CD14-positive monocyte (primary cell): ENCODE measurements around the gene SMG6. TPM values are rescaled to one million over a fixed set of nuclear protein-coding genes. Genes with fewer than 3 reads are reported as not detected.

Experiments used
- DNase-seq, 3 donors: peaks; one replicate each; pipeline ENCODE4 v3.0.0-alpha.2; 2011 to 2022
- H2AFZ ChIP-seq: 2 replicates; pipeline ENCODE4 v1.6.0; 2012; ENCODE audit warnings: mild to moderate bottlenecking, low read depth, low read length, inconsistent platforms; ENCODE audit not compliant: insufficient read depth, poor library complexity, severe bottlenecking
- H3K27ac ChIP-seq, 2 donors: 1 replicate in 1 of 2; 2 replicates in 1 of 2; pipeline ENCODE4 v1.5.1; 2012 to 2013; ENCODE audit warnings: low read length in 2 of 2, control low read depth in 1 of 2, inconsistent platforms in 1 of 2, low read depth in 1 of 2, mild to moderate bottlenecking in 1 of 2
- H3K27me3 ChIP-seq, 2 donors: one replicate each; pipeline versions ENCODE4 v1.6.0 to v1.6.1; 2011 to 2013; ENCODE audit warnings: low read length in 2 of 2; ENCODE audit not compliant: control insufficient read depth in 2 of 2, insufficient read depth in 2 of 2
- H3K36me3 ChIP-seq, 2 donors: replicated peaks in 1 of 2; 1 replicate in 1 of 2; 2 replicates in 1 of 2; pipeline versions ENCODE4 v1.5.1 to v1.6.1; 2012 to 2013; ENCODE audit warnings: low read length in 2 of 2, control low read depth in 1 of 2, inconsistent platforms in 1 of 2, mild to moderate bottlenecking in 1 of 2; ENCODE audit not compliant: insufficient read depth in 2 of 2, control insufficient read depth in 1 of 2
- H3K4me1 ChIP-seq, 2 donors: 1 replicate in 1 of 2; 2 replicates in 1 of 2; pipeline versions ENCODE4 v1.5.1 to v1.6.1; 2012 to 2013; ENCODE audit warnings: low read length in 2 of 2, control low read depth in 1 of 2, inconsistent platforms in 1 of 2, mild to moderate bottlenecking in 1 of 2, moderate library complexity in 1 of 2; ENCODE audit not compliant: insufficient read depth in 2 of 2, control insufficient read depth in 1 of 2
- H3K4me2 ChIP-seq: replicated peaks from 2 replicates; pipeline ENCODE3; 2012; ENCODE audit warnings: low read length, moderate library complexity, mild to moderate bottlenecking; ENCODE audit not compliant: poor library complexity, severe bottlenecking; ENCODE audit errors: extremely low read depth
- H3K4me3 ChIP-seq, 3 experiments: fragments of 200-600 bp in 1 of 3; sonication (generic) in 1 of 3; replicated peaks in 1 of 3; 1 replicate in 2 of 3; 2 replicates in 1 of 3; pipeline ENCODE4 v1.5.1; 2011 to 2013; ENCODE audit warnings: low read length in 3 of 3, mild to moderate bottlenecking in 3 of 3, control low read depth in 2 of 3, low read depth in 2 of 3, inconsistent platforms in 1 of 3, moderate library complexity in 1 of 3
- H3K79me2 ChIP-seq: 2 replicates; pipeline ENCODE4 v1.6.0; 2012; ENCODE audit warnings: mild to moderate bottlenecking, control low read depth, inconsistent platforms, low read length, moderate library complexity; ENCODE audit not compliant: insufficient read depth
- H3K9ac ChIP-seq: 2 replicates; pipeline ENCODE4 v1.6.0; 2017; ENCODE audit warnings: low read length, mild to moderate bottlenecking; ENCODE audit not compliant: insufficient read depth, poor library complexity, severe bottlenecking
- H3K9me3 ChIP-seq, 2 donors: replicated peaks in 1 of 2; 1 replicate in 1 of 2; 2 replicates in 1 of 2; pipeline versions ENCODE4 v1.5.1 to v1.6.1; 2012 to 2013; ENCODE audit warnings: low read length in 2 of 2, control low read depth in 1 of 2; ENCODE audit not compliant: control insufficient read depth in 1 of 2, insufficient read depth in 1 of 2
- H4K20me1 ChIP-seq: 2 replicates; pipeline ENCODE4 v1.6.0; 2012; ENCODE audit warnings: mild to moderate bottlenecking, low read length, control low read depth, moderate library complexity; ENCODE audit not compliant: insufficient read depth
- H3K27ac Mint-ChIP-seq, 7 donors: one replicate each; pipeline ENCODE4 v1.8.0; 2020; ENCODE audit warnings: mild to moderate bottlenecking in 7 of 7, mixed read lengths in 7 of 7, moderate library complexity in 6 of 7, inconsistent platforms in 2 of 7
- H3K27me3 Mint-ChIP-seq, 3 donors: one replicate each; pipeline ENCODE4 v1.8.0; 2021 to 2022; ENCODE audit warnings: low read depth in 3 of 3, mild to moderate bottlenecking in 3 of 3, mixed read lengths in 3 of 3, moderate library complexity in 3 of 3, inconsistent platforms in 1 of 3
- H3K36me3 Mint-ChIP-seq, 2 donors: one replicate each; pipeline ENCODE4 v1.8.0; 2020; ENCODE audit warnings: mixed read lengths in 2 of 2, inconsistent platforms in 1 of 2, mild to moderate bottlenecking in 1 of 2
- H3K4me1 Mint-ChIP-seq: one replicate; pipeline ENCODE4 v1.8.0; 2020; ENCODE audit warnings: mild to moderate bottlenecking, mixed read lengths
- H3K4me3 Mint-ChIP-seq, 2 donors: one replicate each; pipeline ENCODE4 v1.8.0; 2020; ENCODE audit warnings: mild to moderate bottlenecking in 2 of 2, mixed read lengths in 2 of 2, moderate library complexity in 1 of 2
- H3K9me3 Mint-ChIP-seq, 7 donors: one replicate each; pipeline ENCODE4 v1.8.0; 2020 to 2022; ENCODE audit warnings: mixed read lengths in 7 of 7, mild to moderate bottlenecking in 6 of 7, moderate library complexity in 6 of 7, inconsistent platforms in 2 of 7
- WGBS: methylation state at CpG from one replicate; pipeline ENCODE4 v1.1.5; 2013; ENCODE audit warnings: missing lambda C conversion rate; ENCODE audit not compliant: insufficient coverage; 5-methylcytosine and 5-hydroxymethylcytosine counted together
- intact Hi-C, 2 donors: fragments of 100-400 bp; cut with micrococcal nuclease; formaldehyde crosslinking; loops; one replicate each; pipeline versions ENCODE4 v1.15.0 to v1.15.1; 2023
- polyA plus RNA-seq, 3 donors: library from polyadenylated mRNA; depleted of rRNA in 1 of 3; unstranded in 2 of 3; stranded (reverse) in 1 of 3; fragments of 300-500 nt in 2 of 3; fragments of >200 nt in 1 of 3; fragmentation: Illumina TruSeq in 2 of 3; gene quantifications; 1 replicate in 2 of 3; 2 replicates in 1 of 3; pipeline ENCODE4 v1.2.3, GENCODE V29; 2012 to 2021
- TF ChIP-seq, protein P1 (sequence below): fragments of 200-600 bp; IDR thresholded peaks from one replicate; pipeline ENCODE4 v1.8.0; 2022; ENCODE audit warnings: antibody characterized with exemption, mild to moderate bottlenecking

The SMG6 gene
- polyA plus RNA-seq, 3 donors, result 0.67 to 7.1 (median 1.1) TPM

DNA sequence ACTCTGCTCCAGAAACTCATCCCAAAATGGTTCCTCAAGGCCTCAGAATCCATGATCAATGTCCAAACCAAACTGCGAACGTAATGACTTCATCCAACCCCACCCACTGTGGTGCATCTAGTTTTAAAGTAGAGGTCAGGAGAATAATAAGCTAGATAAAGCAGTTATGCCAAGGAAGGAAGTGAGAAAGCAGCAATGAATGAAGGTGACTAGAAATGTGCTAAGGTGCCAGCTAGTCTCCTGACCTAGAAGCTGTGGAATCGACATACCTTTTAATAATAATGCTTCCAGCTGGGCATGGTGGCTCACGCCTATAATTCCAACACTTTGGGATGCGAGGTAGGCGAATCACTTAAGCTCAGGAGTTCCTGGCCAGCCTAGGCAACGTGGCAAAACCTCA is 99.2 kb downstream of the SMG6 start:
- Mint-ChIP-seq H3K9me3 (no peaks in the 10 kb centered on the region), H3K4me3 (no peak overlapping the region), H3K27me3 (no peaks in the 10 kb centered on the region), H3K4me1 (no peaks in the 10 kb centered on the region), H3K36me3 (peaks cover 19 to 24% of the 10 kb centered on the region in 2 donors), H3K27ac (no peak overlapping the region)
- Histone ChIP-seq H4K20me1 (no peaks in the 10 kb centered on the region), H3K9me3 (no peaks in the 10 kb centered on the region), H3K4me1 (no peaks in the 10 kb centered on the region), H3K27ac (no peak overlapping the region), H3K4me2 (no peak overlapping the region), H3K9ac (no peak overlapping the region), H3K36me3 (peaks cover 2 to 29% of the 10 kb centered on the region in 2 donors), H3K79me2 (no peaks in the 10 kb centered on the region), H3K27me3 (no peaks in the 10 kb centered on the region), H3K4me3 (no peak overlapping the region), H2AFZ (no peak overlapping the region)
- 97% methylated on average over 5 of the region's 7 CpGs for WGBS
- TF ChIP-seq, protein P1, sequence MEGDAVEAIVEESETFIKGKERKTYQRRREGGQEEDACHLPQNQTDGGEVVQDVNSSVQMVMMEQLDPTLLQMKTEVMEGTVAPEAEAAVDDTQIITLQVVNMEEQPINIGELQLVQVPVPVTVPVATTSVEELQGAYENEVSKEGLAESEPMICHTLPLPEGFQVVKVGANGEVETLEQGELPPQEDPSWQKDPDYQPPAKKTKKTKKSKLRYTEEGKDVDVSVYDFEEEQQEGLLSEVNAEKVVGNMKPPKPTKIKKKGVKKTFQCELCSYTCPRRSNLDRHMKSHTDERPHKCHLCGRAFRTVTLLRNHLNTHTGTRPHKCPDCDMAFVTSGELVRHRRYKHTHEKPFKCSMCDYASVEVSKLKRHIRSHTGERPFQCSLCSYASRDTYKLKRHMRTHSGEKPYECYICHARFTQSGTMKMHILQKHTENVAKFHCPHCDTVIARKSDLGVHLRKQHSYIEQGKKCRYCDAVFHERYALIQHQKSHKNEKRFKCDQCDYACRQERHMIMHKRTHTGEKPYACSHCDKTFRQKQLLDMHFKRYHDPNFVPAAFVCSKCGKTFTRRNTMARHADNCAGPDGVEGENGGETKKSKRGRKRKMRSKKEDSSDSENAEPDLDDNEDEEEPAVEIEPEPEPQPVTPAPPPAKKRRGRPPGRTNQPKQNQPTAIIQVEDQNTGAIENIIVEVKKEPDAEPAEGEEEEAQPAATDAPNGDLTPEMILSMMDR, result no peak
- intact Hi-C loops, result no loop called here
- DNase-seq, result no peak

DNA sequence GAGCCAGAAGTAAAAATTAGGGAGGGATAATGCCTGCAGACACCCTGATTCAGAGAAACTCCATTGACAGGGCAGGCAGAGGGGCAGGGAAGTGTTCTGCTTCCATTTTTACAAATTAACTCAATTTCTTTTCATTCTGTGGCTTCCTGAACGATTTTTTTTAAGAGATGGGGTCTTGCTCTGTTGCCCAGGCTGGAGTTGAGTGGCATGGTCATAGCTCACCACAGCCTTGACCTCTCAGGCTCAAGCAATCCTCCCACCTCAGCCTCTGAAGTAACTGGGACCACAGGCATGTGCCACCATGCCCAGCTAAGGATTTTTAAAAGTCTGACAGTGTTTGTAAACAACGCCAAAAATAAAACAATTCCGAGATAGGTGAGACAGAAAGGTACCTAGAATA is 99.8 kb downstream of the SMG6 start:
- H3K4me1 ChIP-seq, result no peaks in the 10 kb centered on the region
- intact Hi-C loops, result no loop called here
- H3K4me2 ChIP-seq, result no peak overlapping the region
- no peaks in the 10 kb centered on the region for H3K9me3 ChIP-seq
- Mint-ChIP-seq H3K36me3 (peaks cover 19 to 23% of the 10 kb centered on the region in 2 donors), H3K27me3 (no peaks in the 10 kb centered on the region), H3K9me3 (no peaks in the 10 kb centered on the region), H3K4me3 (no peak overlapping the region), H3K4me1 (no peaks in the 10 kb centered on the region), H3K27ac (no peak overlapping the region)
- H3K27ac ChIP-seq, result no peak overlapping the region
- no peaks in the 10 kb centered on the region for H3K27me3 ChIP-seq
- H4K20me1 ChIP-seq, result no peaks in the 10 kb centered on the region
- H3K79me2 ChIP-seq, result no peaks in the 10 kb centered on the region
- H3K4me3 ChIP-seq, result no peak overlapping the region
- TF ChIP-seq, protein P1, result no peak
- 100% methylated on average over 2 of the region's 3 CpGs for WGBS
- H2AFZ ChIP-seq, result no peak overlapping the region
- peaks cover 2 to 29% of the 10 kb centered on the region in 2 donors for H3K36me3 ChIP-seq
- H3K9ac ChIP-seq, result no peak overlapping the region
- DNase-seq, result no peak
